ENCODE data around the gene TCOF1. TPM values are rescaled to one million over a fixed set of nuclear protein-coding genes. Genes with fewer than 3 reads are reported as not detected.

Gene TCOF1
- total and polyA plus RNA-seq, 2 donors (not counting 3 experiments of a cell fraction or from before 2014, with no cell fraction given): 11.2 to 52.0 TPM

- FAIRE-seq: no peak
- Histone ChIP-seq H3K9ac (replicated peaks; ENCODE audit: extremely low read depth, insufficient read depth, low read length) (no peak overlapping the region), H3K9me1 (replicated peaks; ENCODE audit: control insufficient read depth, extremely low read depth, insufficient read depth, low read length) (no peaks in the 10 kb centered on the region), H3K36me3 (ENCODE audit: control insufficient read depth in 2 of 2, extremely low read depth in 1 of 2, insufficient read depth in 2 of 2, low read length in 2 of 2) (no peaks in the 10 kb centered on the region), H2AFZ (ENCODE audit: low read depth, low read length) (no peak overlapping the region), H3K27me3 (ENCODE audit: control insufficient read depth in 2 of 2, insufficient read depth in 2 of 2, low read length in 2 of 2) (no peaks in the 10 kb centered on the region), H4K20me1 (replicated peaks; ENCODE audit: control insufficient read depth, extremely low read depth, insufficient read depth, low read length) (no peaks in the 10 kb centered on the region), H3K4me2 (ENCODE audit: insufficient read depth, low read length) (no peak overlapping the region), H3K4me1 (ENCODE audit: control insufficient read depth, extremely low read depth, insufficient read depth, low read length) (peaks cover 4% of the 10 kb centered on the region), H3K9me3 (replicated peaks; ENCODE audit: control insufficient read depth, insufficient read depth, low read length) (no peaks in the 10 kb centered on the region), H3K27ac (ENCODE audit: insufficient read depth, low read depth, low read length) (no peak overlapping the region), H3K79me2 (ENCODE audit: control insufficient read depth, insufficient read depth, low read length) (no peaks in the 10 kb centered on the region), H3K4me3 (replicated peaks in 1 of 3; ENCODE audit: insufficient read depth in 1 of 3, low read depth in 1 of 3, low read length in 3 of 3) (no peak overlapping the region)
- TF ChIP-seq MYC (IDR thresholded peaks at IDR 0.05; ENCODE audit: low read depth, low read length) (no peak), MAX (IDR thresholded peaks at IDR 0.05; ENCODE audit: insufficient read depth, insufficient read length) (no peak), CTCF (IDR thresholded peaks at IDR 0.05; ENCODE audit: extremely low read depth in 1 of 2, insufficient read depth in 1 of 2, low read depth in 1 of 2, low read length in 2 of 2) (no peak), POLR2AphosphoS5 (IDR thresholded peaks at IDR 0.05; ENCODE audit: insufficient read depth, low read depth, low read length) (no peak), GATA2 (IDR thresholded peaks at IDR 0.05; ENCODE audit: insufficient read depth, insufficient read length, low read depth, low read length) (no peak), EZH2 (IDR thresholded peaks at IDR 0.05; ENCODE audit: borderline replicate concordance, low read depth, low read length, severe bottlenecking) (no peak), JUN (IDR thresholded peaks at IDR 0.05; ENCODE audit: borderline replicate concordance, insufficient read depth, insufficient read length, low read depth) (no peak), FOS (IDR thresholded peaks at IDR 0.05; ENCODE audit: borderline replicate concordance, insufficient read depth, low read length) (no peak)
- CTCF ChIA-PET: interaction anchor here (0.8 to 1.1 kb wide), 2 partner anchors 29 kb away, joined by 3 read pairs; no protein-coding TSS in a partner anchor
- intact Hi-C loops (cut with micrococcal nuclease): no loop called here
- no peak for DNase-seq (ENCODE audit: low read depth, low spot score)
- POLR2A ChIA-PET: no interaction called here
- BruUV-seq (replicated peaks): no TSS peak
- dilution Hi-C loops (cut with MboI; ENCODE audit: extremely low pct_ligation_motif_present, low sequenced_read_pairs): no loop called here
These were observed 49.7 kb downstream of the TCOF1 start for GRCh38 chr5:150407096-150407720.

Data from endothelial cell of umbilical vein (primary cell).